Ascending aorta (tissue), 2 donors: ENCODE results near the gene REXO2. TPM values are rescaled to one million over a fixed set of nuclear protein-coding genes. Genes with fewer than 3 reads are reported as not detected.

Source experiments
- DNase-seq, 2 donors: peaks; one replicate each; pipeline ENCODE4 v3.0.0-alpha.2; 2019; ENCODE audit warnings: low spot score in 2 of 2
- H3K27ac ChIP-seq, 2 donors: fragments of 200-600 bp; sonication (generic); one replicate each; pipeline ENCODE4 v1.5.1; 2016 to 2017; ENCODE audit warnings: mild to moderate bottlenecking in 1 of 2
- H3K27me3 ChIP-seq: fragments of 200-600 bp; sonication (generic); one replicate; pipeline ENCODE4 v1.5.1; 2017
- H3K36me3 ChIP-seq, 2 donors: fragments of 200-600 bp; sonication (generic); one replicate each; pipeline ENCODE4 v1.5.1; 2016
- H3K4me1 ChIP-seq, 2 donors: fragments of 200-600 bp; sonication (generic); one replicate each; pipeline ENCODE4 v1.5.1; 2016 to 2017; ENCODE audit warnings: mild to moderate bottlenecking in 1 of 2
- H3K4me3 ChIP-seq, 2 donors: fragments of 200-600 bp; sonication (generic); one replicate each; pipeline ENCODE4 v1.5.1; 2016 to 2017; ENCODE audit warnings: mild to moderate bottlenecking in 1 of 2
- H3K9me3 ChIP-seq, 2 donors: fragments of 200-600 bp; sonication (generic); one replicate each; pipeline ENCODE4 v1.5.1; 2016
- CTCF ChIP-seq, 3 experiments: fragments of 200-600 bp in 2 of 3; fragments of 450-650 bp in 1 of 3; sonication (generic) in 2 of 3; IDR thresholded peaks; one replicate each; pipeline ENCODE4 v1.5.1; 2016 to 2019; ENCODE audit warnings: antibody characterized with exemption in 3 of 3, mild to moderate bottlenecking in 1 of 3, moderate library complexity in 1 of 3
- intact Hi-C: fragments of 100-400 bp; cut with DNase I; formaldehyde crosslinking; loops from one replicate; pipeline ENCODE4 v1.15.1; 2023
- total RNA-seq: library from RNA; depleted of rRNA; stranded (reverse); fragments of >200 nt; gene quantifications from one replicate; pipeline ENCODE4 v1.1.0, GENCODE V29; 2016

REXO2 gene
- total RNA-seq, 1 donor from 2014 or later: 134 TPM

GRCh38 chr11:114449845-114450244, 10.6 kb downstream of the REXO2 start:
- intact Hi-C loops: no loop called here
- no peak overlapping the region for H3K27ac ChIP-seq
- H3K4me1 ChIP-seq: no peaks in the 10 kb centered on the region
- H3K9me3 ChIP-seq: no peaks in the 10 kb centered on the region
- DNase-seq: no peak
- no peak overlapping the region for H3K4me3 ChIP-seq
- TF ChIP-seq CTCF (IDR thresholded peaks at IDR 0.05): no peak
- H3K36me3 ChIP-seq: peaks cover 15 to 40% of the 10 kb centered on the region in 2 donors
- no peaks in the 10 kb centered on the region for H3K27me3 ChIP-seq

GRCh38 chr11:114452399-114452798, 13.1 kb downstream of the REXO2 start:
- Histone ChIP-seq H3K36me3 (peaks cover 15 to 36% of the 10 kb centered on the region in 2 donors), H3K27me3 (no peaks in the 10 kb centered on the region), H3K9me3 (no peaks in the 10 kb centered on the region), H3K4me1 (no peaks in the 10 kb centered on the region), H3K4me3 (no peak overlapping the region), H3K27ac (no peak overlapping the region)
- TF ChIP-seq CTCF (IDR thresholded peaks at IDR 0.05): no peak
- intact Hi-C loops: no loop called here
- DNase-seq: no peak

GRCh38 chr11:114463999-114464398, 24.7 kb downstream of the REXO2 start:
- DNase-seq: no peak
- Histone ChIP-seq H3K27ac (no peak overlapping the region), H3K4me3 (no peak overlapping the region), H3K36me3 (no peaks in the 10 kb centered on the region), H3K4me1 (no peaks in the 10 kb centered on the region), H3K9me3 (no peaks in the 10 kb centered on the region), H3K27me3 (no peaks in the 10 kb centered on the region)
- TF ChIP-seq CTCF (IDR thresholded peaks at IDR 0.05): no peak
- intact Hi-C loops: no loop called here

- intact Hi-C loops: no loop called here
- no peak overlapping the region for H3K4me3 ChIP-seq
Observed at GRCh38 chr11:114466742-114467141, 27.5 kb downstream of the REXO2 start.

GRCh38 chr11:114472661-114473060, 33.4 kb downstream of the REXO2 start:
- Histone ChIP-seq H3K36me3 (no peaks in the 10 kb centered on the region), H3K4me3 (no peak overlapping the region), H3K27ac (no peak overlapping the region), H3K4me1 (no peaks in the 10 kb centered on the region), H3K27me3 (no peaks in the 10 kb centered on the region), H3K9me3 (no peaks in the 10 kb centered on the region)
- intact Hi-C loops: no loop called here
- no peak for TF ChIP-seq CTCF (IDR thresholded peaks at IDR 0.05)
- no peak for DNase-seq

More at GRCh38 chr11:114466742-114467141, 27.5 kb downstream of the REXO2 start:
- no peaks in the 10 kb centered on the region for H3K27me3 ChIP-seq
- no peaks in the 10 kb centered on the region for H3K36me3 ChIP-seq
- no peak for TF ChIP-seq CTCF (IDR thresholded peaks at IDR 0.05)
- H3K9me3 ChIP-seq: no peaks in the 10 kb centered on the region
- DNase-seq: no peak
- no peaks in the 10 kb centered on the region for H3K4me1 ChIP-seq
- no peak overlapping the region for H3K27ac ChIP-seq

- no peak for TF ChIP-seq CTCF (IDR thresholded peaks at IDR 0.05)
- Histone ChIP-seq H3K4me1 (no peaks in the 10 kb centered on the region), H3K27ac (no peak overlapping the region), H3K36me3 (no peaks in the 10 kb centered on the region), H3K9me3 (no peaks in the 10 kb centered on the region), H3K4me3 (no peak overlapping the region), H3K27me3 (no peaks in the 10 kb centered on the region)
- DNase-seq: no peak
- intact Hi-C loops: no loop called here
Observed at GRCh38 chr11:114478001-114478410, 38.7 kb downstream of the REXO2 start.
